Astrocyte of the cerebellum (primary cell): ENCODE results near the gene DENND4A.

Source experiments
- DNase-seq: peaks from one replicate; pipeline ENCODE4 v3.0.0-alpha.2; 2011; ENCODE audit warnings: low read depth
- H3K4me3 ChIP-seq: 2 replicates; pipeline ENCODE4 v1.5.1; 2011; ENCODE audit warnings: mild to moderate bottlenecking, low read depth, low read length, moderate library complexity
- CTCF ChIP-seq: IDR thresholded peaks from 2 replicates; pipeline ENCODE4 v1.5.1; 2012; ENCODE audit warnings: low read length, low read depth, moderate library complexity, mild to moderate bottlenecking; ENCODE audit errors: missing control alignments
- in situ Hi-C: cut with HindIII; loops from 2 replicates; pipeline ENCODE4 v1.10.0; 2017; ENCODE audit warnings: low sequenced_read_pairs

The DENND4A gene

GRCh38 chr15:65836665-65837064 lies 44.6 kb upstream of the DENND4A start:
- no peak overlapping the region for H3K4me3 ChIP-seq
- in situ Hi-C loops = loop anchor here (5.0 kb wide), 1 partner anchor 36 kb away; no protein-coding TSS in a partner anchor
- TF ChIP-seq CTCF = no peak
- DNase-seq = no peak

GRCh38 chr15:65835447-65835846 lies 43.4 kb upstream of the DENND4A start:
- no peak for TF ChIP-seq CTCF
- H3K4me3 ChIP-seq = no peak overlapping the region
- in situ Hi-C loops = loop anchor here (5.0 kb wide), 1 partner anchor 37 kb away; no protein-coding TSS in a partner anchor
- no peak for DNase-seq

GRCh38 chr15:65834603-65835282 lies 42.6 kb upstream of the DENND4A start:
- DNase-seq = no peak
- in situ Hi-C loops = loop anchor here (5.0 kb wide), 1 partner anchor 38 kb away; no protein-coding TSS in a partner anchor
- TF ChIP-seq CTCF = no peak
- H3K4me3 ChIP-seq = no peak overlapping the region

- in situ Hi-C loops = no loop called here
- no peak for TF ChIP-seq CTCF
- no peak for DNase-seq
- H3K4me3 ChIP-seq = no peak overlapping the region
Measured at GRCh38 chr15:65833501-65834205, 41.6 kb upstream of the DENND4A start.

GRCh38 chr15:65832549-65833364 lies 40.7 kb upstream of the DENND4A start:
- peak; percentile 97 for DNase-seq
- peak; percentile 36 for TF ChIP-seq CTCF
- peak overlapping the region; percentile 10 for H3K4me3 ChIP-seq
- in situ Hi-C loops = no loop called here

- peak; percentile 12 for DNase-seq
- TF ChIP-seq CTCF = peak; percentile 49
- in situ Hi-C loops = no loop called here
- no peak overlapping the region for H3K4me3 ChIP-seq
Measured at GRCh38 chr15:65829130-65829764, 37.2 kb upstream of the DENND4A start.
